ENCODE measurements around the gene TMEM8B.
"Not testable (repeated sequence)": the region's sequence is repeated elsewhere in the genome, so short reads cannot be mapped to it uniquely, and the experiment has no call there.

Gene TMEM8B

DNA sequence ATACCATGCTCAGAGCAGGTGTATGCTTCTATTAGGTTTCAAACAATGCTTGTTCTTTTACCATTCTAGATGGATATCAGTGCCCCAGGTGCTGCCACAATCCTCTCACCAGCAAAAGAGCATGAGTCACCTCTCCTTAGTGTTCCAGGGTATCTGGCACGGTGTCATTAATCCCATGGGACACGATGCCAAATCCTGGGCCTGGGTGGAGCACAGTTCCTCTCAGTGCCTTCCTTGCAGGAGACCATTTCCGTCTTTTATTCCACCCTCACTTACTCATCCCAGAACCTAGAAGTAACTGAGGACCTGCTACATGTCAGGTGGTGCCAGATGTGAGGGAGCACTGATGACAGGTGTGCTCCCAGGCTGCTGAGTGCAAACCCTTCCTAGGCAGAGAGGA, 42.5 kb downstream of the TMEM8B start:
- TF ChIP-seq CTCF (IDR thresholded peaks at IDR 0.05; ENCODE audit: insufficient read depth, low read depth, low read length, missing control alignments), result no peak
- H3K4me3 ChIP-seq (ENCODE audit: low read length), result no peak overlapping the region
- DNase-seq (ENCODE audit: low read depth), result peak; percentile 43

DNA sequence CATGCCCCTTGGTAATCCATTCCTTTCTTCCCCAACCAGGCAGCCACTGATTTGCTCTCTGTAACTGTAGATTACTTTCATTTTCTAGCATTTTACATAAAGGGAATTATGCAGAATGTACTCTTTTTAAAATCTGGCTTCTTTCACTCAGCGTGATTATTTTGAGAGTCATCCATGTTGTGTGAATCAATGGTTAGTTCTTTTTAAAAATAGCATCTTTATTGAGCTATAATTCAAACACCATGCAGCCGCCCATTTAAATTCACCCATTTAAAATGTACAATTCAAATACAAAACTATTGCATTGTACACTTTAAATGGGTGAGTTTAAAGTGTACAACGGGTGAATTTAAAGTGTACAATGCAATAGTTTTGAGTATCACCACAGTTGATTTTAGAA, 43.5 kb downstream of the TMEM8B start:
- no peak for TF ChIP-seq CTCF (IDR thresholded peaks at IDR 0.05; ENCODE audit: insufficient read depth, low read depth, low read length, missing control alignments)
- no peak overlapping the region for H3K4me3 ChIP-seq (ENCODE audit: low read length)
- DNase-seq (ENCODE audit: low read depth), result no peak

DNA sequence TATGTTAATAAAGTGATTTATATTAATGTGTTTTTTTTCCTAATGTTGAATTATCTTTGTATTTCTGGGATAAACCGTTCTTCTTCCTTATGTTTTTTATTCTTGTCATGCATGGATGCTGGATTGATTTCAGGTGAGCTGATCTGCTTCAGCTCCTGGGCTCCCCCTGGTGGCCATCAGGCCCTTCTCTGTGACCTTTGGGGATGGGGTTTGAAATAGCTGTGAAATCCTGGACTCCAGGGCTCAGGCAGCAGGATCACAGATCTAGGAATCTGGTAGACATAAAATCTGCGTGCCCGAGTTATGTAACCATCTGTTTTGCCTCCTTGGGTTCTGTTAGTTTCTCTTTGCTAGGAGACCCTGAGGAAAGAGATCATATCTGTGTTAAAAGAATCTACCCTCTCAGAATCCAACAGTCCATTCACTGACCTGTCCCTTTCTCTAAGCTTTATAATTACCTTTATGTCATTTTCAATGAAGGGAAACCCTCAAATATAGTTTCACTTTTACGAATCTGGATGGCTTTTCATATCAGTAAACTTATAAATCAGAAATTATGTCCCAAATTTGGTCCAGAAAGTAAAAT, 53.3 kb downstream of the TMEM8B start:
- TF ChIP-seq CTCF (IDR thresholded peaks at IDR 0.05; ENCODE audit: insufficient read depth, low read depth, low read length, missing control alignments), result peak; percentile 100
- peak; percentile 79 for DNase-seq (ENCODE audit: low read depth)
- no peak overlapping the region for H3K4me3 ChIP-seq (ENCODE audit: low read length)

DNA sequence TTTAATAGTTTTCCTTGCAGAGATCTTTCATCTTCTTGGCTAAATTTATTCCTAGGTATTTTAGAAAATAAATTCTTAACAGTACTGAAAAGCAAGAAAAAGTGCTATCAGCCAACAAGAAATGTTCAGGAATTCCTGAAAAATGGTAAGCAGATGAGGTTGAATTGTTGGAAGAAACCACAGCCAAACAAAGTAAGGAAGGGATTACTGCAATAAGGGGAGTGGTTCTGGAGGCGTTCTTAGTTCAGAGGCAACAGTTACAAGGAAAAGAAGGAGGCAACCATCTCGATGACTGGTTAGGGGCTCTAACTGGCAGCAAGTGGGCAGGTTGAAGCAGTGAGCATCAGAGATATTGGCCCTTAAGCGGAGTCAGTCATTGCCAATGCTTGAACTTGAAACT, 54.0 kb downstream of the TMEM8B start:
- no peak overlapping the region for H3K4me3 ChIP-seq (ENCODE audit: low read length)
- no peak for TF ChIP-seq CTCF (IDR thresholded peaks at IDR 0.05; ENCODE audit: insufficient read depth, low read depth, low read length, missing control alignments)
- peak; percentile 12 for DNase-seq (ENCODE audit: low read depth)

- DNase-seq (ENCODE audit: low read depth); H3K4me3 ChIP-seq (ENCODE audit: low read length): not testable (repeated sequence)
These were observed 55.9 kb downstream of the TMEM8B start for GRCh38 chr9:35884908-35885307.

GRCh38 chr9:35891646-35892045, 62.6 kb downstream of the TMEM8B start:
- H3K4me3 ChIP-seq (ENCODE audit: low read length), result no peak overlapping the region
- TF ChIP-seq CTCF (IDR thresholded peaks at IDR 0.05; ENCODE audit: insufficient read depth, low read depth, low read length, missing control alignments), result no peak
- DNase-seq (ENCODE audit: low read depth), result peak; percentile 40

GRCh38 chr9:35892051-35892450, 63.0 kb downstream of the TMEM8B start:
- no peak overlapping the region for H3K4me3 ChIP-seq (ENCODE audit: low read length)
- DNase-seq (ENCODE audit: low read depth), result no peak
- no peak for TF ChIP-seq CTCF (IDR thresholded peaks at IDR 0.05; ENCODE audit: insufficient read depth, low read depth, low read length, missing control alignments)
